NT2/D1 (cell line): Measurements from ENCODE around the gene FAM151A.

ENCODE experiments used
- SUZ12 ChIP-seq: IDR thresholded peaks from 2 replicates; pipeline ENCODE4 v1.6.1; 2011; ENCODE audit not compliant: insufficient read length, insufficient read depth; ENCODE audit errors: extremely low read depth
- ZNF274 ChIP-seq: IDR thresholded peaks from 2 replicates; pipeline ENCODE4 v1.6.1; 2011; ENCODE audit warnings: mild to moderate bottlenecking, low read depth, low read length

DNA sequence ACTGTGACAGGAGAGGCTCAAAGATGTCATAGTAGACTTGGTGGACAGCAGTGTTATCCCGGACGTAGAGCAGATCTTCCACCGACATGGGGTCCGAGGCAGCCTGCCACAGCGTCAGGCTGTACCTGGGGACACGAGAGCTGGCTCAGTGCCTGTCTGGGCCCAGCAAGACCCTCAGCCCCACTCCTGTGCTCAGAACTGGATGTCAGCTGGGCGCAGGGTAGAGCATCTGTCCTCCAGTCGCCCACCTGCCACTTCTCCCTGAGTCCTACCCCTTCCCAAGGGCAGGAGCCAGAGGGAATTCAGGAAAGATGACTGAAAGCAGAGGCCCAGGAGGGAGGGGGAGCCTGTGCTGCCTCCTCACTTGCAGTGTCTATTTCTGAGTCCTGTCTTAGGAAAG lies 11.7 kb downstream of the FAM151A start:
- TF ChIP-seq ZNF274, result no peak
- no peak for TF ChIP-seq SUZ12
